Omental fat pad (tissue), 4 donors: ENCODE results near the gene ZNRF3. TPM values are rescaled to one million over a fixed set of nuclear protein-coding genes. Genes with fewer than 3 reads are reported as not detected.
"Not testable (repeated sequence)": the region's sequence is repeated elsewhere in the genome, so short reads cannot be mapped to it uniquely, and the experiment has no call there.

Experiments used
- ATAC-seq: fragments of 150-250 bp; one replicate; pipeline ENCODE4 v1.9.1; 2016; ENCODE audit warnings: mild to moderate bottlenecking, moderate library complexity; ENCODE audit not compliant: low FRiP score
- DNase-seq: peaks from one replicate; pipeline ENCODE4 v3.0.0-alpha.2; 2019; ENCODE audit warnings: low spot score
- CTCF ChIP-seq, 3 donors: fragments of 450-650 bp; IDR thresholded peaks; one replicate each; pipeline ENCODE4 v1.5.1; 2016 to 2017; ENCODE audit warnings: antibody characterized with exemption in 3 of 3, mild to moderate bottlenecking in 3 of 3, moderate library complexity in 2 of 3
- total RNA-seq, 4 donors: library from RNA; depleted of rRNA; stranded (reverse); fragments of >200 nt; gene quantifications; one replicate each; pipeline ENCODE4 v1.1.0, GENCODE V29; 2016

ZNRF3 gene
- total RNA-seq, 4 donors from 2014 or later, result 7.7 to 14.4 (median 8.2) TPM

- TF ChIP-seq CTCF (IDR thresholded peaks at IDR 0.05), result no peak
- ATAC-seq, result no peak
These were observed 199.6 kb downstream of the ZNRF3 start for GRCh38 chr22:29082826-29083545.

DNA sequence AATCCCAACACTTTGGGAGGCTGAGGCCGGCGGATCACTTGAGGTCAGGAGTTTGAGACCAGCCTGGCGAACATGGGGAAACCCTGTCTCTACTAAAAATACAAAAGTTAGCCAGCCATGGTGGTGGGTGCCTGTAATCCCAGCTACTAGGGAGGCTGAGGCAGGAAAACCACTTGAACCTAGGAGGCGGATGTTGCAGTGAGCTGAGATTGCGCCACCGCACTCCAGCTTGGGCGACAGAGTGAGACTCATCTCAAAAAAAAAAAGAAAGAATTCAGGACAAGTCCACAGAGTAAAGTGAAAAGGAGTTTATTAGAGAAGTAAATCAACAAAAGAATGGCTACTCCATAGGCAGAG lies 200.2 kb downstream of the ZNRF3 start:
- not testable (repeated sequence) for ATAC-seq, DNase-seq

More at GRCh38 chr22:29082826-29083545, 199.6 kb downstream of the ZNRF3 start:
- no peak for DNase-seq

GRCh38 chr22:29083933-29084591 lies 200.7 kb downstream of the ZNRF3 start:
- ATAC-seq (no peak), DNase-seq (no peak)
- TF ChIP-seq CTCF (IDR thresholded peaks at IDR 0.05), result no peak

DNA sequence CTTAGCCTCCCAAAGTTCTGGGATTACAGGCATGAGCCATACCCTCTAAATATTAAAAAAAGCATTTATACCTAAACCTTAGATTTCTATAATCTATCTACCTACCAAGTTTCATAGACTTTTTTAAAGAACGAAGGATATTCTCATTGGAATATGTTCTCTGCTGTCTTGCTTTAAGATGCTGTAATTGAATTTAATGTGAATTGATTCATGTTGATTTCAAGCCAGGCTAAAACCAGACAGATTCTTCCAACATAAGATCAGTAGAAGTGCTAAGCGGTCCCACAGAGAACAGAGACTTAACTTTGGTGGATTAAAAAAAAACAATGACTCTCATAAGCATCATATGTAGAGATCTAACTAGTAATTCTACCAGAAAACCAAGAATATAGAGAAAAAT lies 203.6 kb downstream of the ZNRF3 start:
- ATAC-seq (no peak), DNase-seq (no peak)
- no peak for TF ChIP-seq CTCF (IDR thresholded peaks at IDR 0.05)

DNA sequence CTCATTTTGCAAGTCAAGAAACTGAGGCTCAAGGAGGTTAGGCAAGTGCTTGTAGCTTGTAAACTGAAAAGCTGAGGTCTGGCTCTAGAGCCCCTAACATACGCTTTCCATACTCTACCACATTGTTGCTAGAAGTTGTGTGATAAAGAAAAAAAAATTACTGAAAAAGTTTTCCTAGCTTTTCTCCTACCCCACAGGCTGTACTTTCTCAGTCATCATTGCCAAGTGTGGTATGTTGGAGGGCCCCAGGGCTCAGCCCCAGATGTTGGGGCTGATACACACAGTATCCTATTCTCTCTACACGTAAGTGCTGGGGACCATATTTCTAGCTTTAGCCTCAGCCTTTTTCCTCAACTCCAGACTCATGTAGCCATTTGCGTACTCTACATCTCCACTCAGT lies 205.4 kb downstream of the ZNRF3 start:
- ATAC-seq (no peak), DNase-seq (no peak)
- TF ChIP-seq CTCF (IDR thresholded peaks at IDR 0.05), result no peak

DNA sequence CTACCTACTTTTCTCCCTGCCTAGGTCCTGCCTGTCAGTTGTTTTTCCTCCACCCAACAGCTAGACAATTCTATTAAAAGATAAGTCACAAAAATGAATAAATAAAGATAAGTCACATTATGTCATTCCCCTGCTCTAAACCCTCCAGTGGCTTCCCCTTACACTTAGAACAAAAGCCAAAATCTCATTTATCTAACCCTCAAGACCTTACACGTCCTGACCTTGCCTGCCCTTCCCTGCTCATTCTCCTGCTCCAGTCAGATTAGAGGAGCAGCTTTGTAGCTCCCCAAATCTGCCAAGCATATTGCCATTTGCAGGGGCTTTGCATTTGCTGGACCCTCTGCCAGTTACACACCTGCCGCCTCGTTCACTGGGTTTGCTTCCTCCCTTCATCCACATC lies 206.1 kb downstream of the ZNRF3 start:
- TF ChIP-seq CTCF (IDR thresholded peaks at IDR 0.05), result no peak
- DNase-seq, result no peak
- no peak for ATAC-seq

DNA sequence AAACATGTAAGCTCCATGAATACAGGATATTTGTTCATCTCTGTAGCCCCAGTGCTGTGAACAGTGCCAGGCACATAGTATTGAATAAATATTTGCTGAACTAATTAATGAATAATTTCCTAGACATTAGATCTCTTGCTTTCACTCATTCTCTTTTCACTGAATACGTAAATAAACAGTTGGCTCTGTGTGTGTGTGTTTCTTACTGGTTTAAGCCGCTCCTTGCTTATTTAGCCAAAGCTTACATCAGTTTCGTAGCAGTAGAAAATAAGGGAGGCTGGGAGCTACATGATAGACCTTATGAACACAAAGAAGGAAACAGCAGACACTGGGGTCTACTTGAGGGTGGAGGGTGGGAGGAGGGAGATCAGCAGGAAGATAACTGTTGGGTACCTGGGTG lies 206.7 kb downstream of the ZNRF3 start:
- ATAC-seq (no peak), DNase-seq (no peak)
- no peak for TF ChIP-seq CTCF (IDR thresholded peaks at IDR 0.05)
